IMR-90 (cell line): Measurements from ENCODE around the gene STAP2. TPM values are rescaled to one million over a fixed set of nuclear protein-coding genes. Genes with fewer than 3 reads are reported as not detected.
A peak's percentile ranks its signal among the peaks of the same experiment; 100 is the strongest.

Experiments used
- ATAC-seq: fragments of 200-7000 bp; cut with Tn5 transposase; 2 replicates; pipeline ENCODE4 v1.9.1; 2020; ENCODE audit warnings: low read depth, mild to moderate bottlenecking, moderate library complexity
- BruUV-seq: library from RNA; stranded (reverse); fragments of 400-500 nt; replicated peaks from 2 replicates; lab custom pipeline; 2021; lab: Mats Ljungman, UMichigan
- CTCF ChIA-PET: fragments of 300-600 bp; formaldehyde crosslinking; extraction: SDS; loops from one replicate; lab custom pipeline; 2021; ENCODE audit warnings: antibody characterized with exemption; lab: Yijun Ruan, JAX
- POLR2A ChIA-PET: fragments of 300-600 bp; sonication (Branson Sonifier 250); formaldehyde crosslinking; loops from one replicate; lab custom pipeline; 2022; ENCODE audit warnings: antibody characterized with exemption; ENCODE audit not compliant: unreplicated experiment; lab: Charles Lee
- DNase-seq: peaks from one replicate; pipeline ENCODE4 v3.0.0; 2013
- H2AFZ ChIP-seq: replicated peaks from 2 replicates; pipeline ENCODE3; 2013; ENCODE audit warnings: low read length, mild to moderate bottlenecking; ENCODE audit not compliant: poor library complexity
- H2AK5ac ChIP-seq: 2 replicates; pipeline ENCODE4 v1.6.1; 2013; ENCODE audit warnings: low read depth, low read length, inconsistent platforms
- H2AK9ac ChIP-seq: replicated peaks from 2 replicates; pipeline ENCODE3; 2013; ENCODE audit warnings: mild to moderate bottlenecking, low read depth, low read length, moderate library complexity; ENCODE audit not compliant: poor library complexity
- H2BK120ac ChIP-seq: 2 replicates; pipeline ENCODE4 v1.6.1; 2013; ENCODE audit warnings: low read depth, low read length, inconsistent platforms
- H2BK15ac ChIP-seq: 3 replicates; pipeline ENCODE4 v1.6.1; 2013; ENCODE audit warnings: low read depth, low read length, inconsistent platforms
- H2BK20ac ChIP-seq: 2 replicates; pipeline ENCODE4 v1.6.1; 2013; ENCODE audit warnings: low read depth, mild to moderate bottlenecking, inconsistent platforms, low read length, moderate library complexity
- H2BK5ac ChIP-seq: 2 replicates; pipeline ENCODE4 v1.6.1; 2013; ENCODE audit warnings: mild to moderate bottlenecking, low read depth, low read length, inconsistent platforms; ENCODE audit not compliant: poor library complexity, severe bottlenecking
- H3K14ac ChIP-seq: replicated peaks from 2 replicates; pipeline ENCODE4 v1.6.1; 2013; ENCODE audit warnings: low read depth, low read length, inconsistent platforms
- H3K18ac ChIP-seq: 2 replicates; pipeline ENCODE4 v1.6.1; 2013; ENCODE audit warnings: low read depth, low read length, control low read depth
- H3K23ac ChIP-seq: 2 replicates; pipeline ENCODE4 v1.6.1; 2013; ENCODE audit warnings: low read depth, low read length, inconsistent platforms
- H3K27ac ChIP-seq: 2 replicates; pipeline ENCODE4 v1.5.1; 2013; ENCODE audit warnings: mild to moderate bottlenecking, control low read depth, low read length; ENCODE audit not compliant: insufficient read depth
- H3K27me3 ChIP-seq: 2 replicates; pipeline ENCODE4 v1.6.1; 2013; ENCODE audit warnings: low read length; ENCODE audit not compliant: control insufficient read depth, insufficient read depth
- H3K36me3 ChIP-seq: 2 replicates; pipeline ENCODE4 v1.6.1; 2013; ENCODE audit warnings: low read length, mixed read lengths; ENCODE audit not compliant: control insufficient read depth, insufficient read depth
- H3K4ac ChIP-seq: 2 replicates; pipeline ENCODE4 v1.6.1; 2013; ENCODE audit warnings: low read depth, low read length, inconsistent platforms
- H3K4me1 ChIP-seq: 2 replicates; pipeline ENCODE4 v1.6.1; 2013; ENCODE audit warnings: low read length, mixed read lengths; ENCODE audit not compliant: control insufficient read depth, insufficient read depth
- H3K4me2 ChIP-seq: 2 replicates; pipeline ENCODE4 v1.6.1; 2013; ENCODE audit warnings: low read depth, mild to moderate bottlenecking, control low read depth, low read length, moderate library complexity
- H3K4me3 ChIP-seq: 2 replicates; pipeline ENCODE4 v1.5.1; 2013; ENCODE audit warnings: low read depth, mild to moderate bottlenecking, control low read depth, low read length, moderate library complexity; ENCODE audit not compliant: insufficient read depth
- H3K56ac ChIP-seq: 2 replicates; pipeline ENCODE4 v1.6.1; 2013; ENCODE audit warnings: low read length, inconsistent platforms; ENCODE audit not compliant: insufficient read depth; ENCODE audit errors: extremely low read depth
- H3K79me1 ChIP-seq, 2 experiments: 2 replicates each; pipeline ENCODE4 v1.6.1; 2013; ENCODE audit warnings: low read length in 2 of 2, inconsistent platforms in 1 of 2, low read depth in 1 of 2
- H3K9ac ChIP-seq: 2 replicates; pipeline ENCODE4 v1.6.1; 2013; ENCODE audit warnings: low read depth, low read length, control low read depth
- H3K9me1 ChIP-seq: 2 replicates; pipeline ENCODE4 v1.6.1; 2013; ENCODE audit warnings: low read length, inconsistent platforms; ENCODE audit not compliant: insufficient read depth
- H3K9me3 ChIP-seq: 2 replicates; pipeline ENCODE4 v1.6.1; 2013; ENCODE audit warnings: low read length; ENCODE audit not compliant: control insufficient read depth, insufficient read depth
- H4K20me1 ChIP-seq: 2 replicates; pipeline ENCODE4 v1.6.1; 2013; ENCODE audit warnings: low read length, inconsistent platforms; ENCODE audit not compliant: insufficient read depth
- H4K5ac ChIP-seq: 2 replicates; pipeline ENCODE4 v1.6.1; 2013; ENCODE audit warnings: mild to moderate bottlenecking, low read depth, low read length, control low read depth
- H4K8ac ChIP-seq, 2 experiments: 2 replicates each; pipeline ENCODE4 v1.6.1; 2013; ENCODE audit warnings: low read depth in 2 of 2, low read length in 2 of 2, control low read depth in 1 of 2, inconsistent platforms in 1 of 2
- H4K91ac ChIP-seq: 2 replicates; pipeline ENCODE4 v1.6.1; 2013; ENCODE audit warnings: low read depth, low read length, inconsistent platforms; ENCODE audit not compliant: insufficient read depth
- BHLHE40 ChIP-seq: fragments of 150-350 bp; IDR thresholded peaks from 2 replicates; pipeline ENCODE4 v1.6.1; 2016; ENCODE audit warnings: mild to moderate bottlenecking, low read depth, low read length
- CEBPB ChIP-seq: IDR thresholded peaks from 2 replicates; pipeline ENCODE4 v1.6.1; 2012; ENCODE audit warnings: low read depth, low read length, improper control_type of control experiment
- CTCF ChIP-seq: conservative IDR thresholded peaks from 2 replicates; pipeline ENCODE4 v1.5.1; 2012; ENCODE audit warnings: mild to moderate bottlenecking, low read depth, low read length, improper control_type of control experiment
- ELK1 ChIP-seq: fragments of 150-350 bp; IDR thresholded peaks from 2 replicates; pipeline ENCODE4 v1.6.1; 2016; ENCODE audit warnings: low read depth, mild to moderate bottlenecking, low read length, moderate library complexity, borderline replicate concordance
- MAZ ChIP-seq: IDR thresholded peaks from 2 replicates; pipeline ENCODE4 v1.6.1; 2012; ENCODE audit warnings: low read depth, mild to moderate bottlenecking, low read length, improper control_type of control experiment, moderate library complexity, borderline replicate concordance
- NFE2L2 ChIP-seq: fragments of 150-350 bp; IDR thresholded peaks from 2 replicates; pipeline ENCODE4 v1.6.1; 2016; ENCODE audit warnings: low read depth, mild to moderate bottlenecking, low read length
- RCOR1 ChIP-seq: IDR thresholded peaks from 2 replicates; pipeline ENCODE4 v1.6.1; 2012; ENCODE audit warnings: mild to moderate bottlenecking, low read length, improper control_type of control experiment; ENCODE audit not compliant: insufficient replicate concordance
- RFX5 ChIP-seq: IDR thresholded peaks from 2 replicates; pipeline ENCODE4 v1.8.0; 2012; ENCODE audit warnings: low read depth, mild to moderate bottlenecking, low read length, moderate library complexity
- USF2 ChIP-seq: fragments of 150-350 bp; IDR thresholded peaks from 2 replicates; pipeline ENCODE4 v1.6.1; 2017; ENCODE audit warnings: mild to moderate bottlenecking, antibody characterized with exemption, low read length, low read depth
- WGBS, 2 experiments: methylation state at CpG; one replicate each; pipeline versions ENCODE4 v1.1.5 to v1.1.7; 2013; ENCODE audit warnings: missing lambda C conversion rate in 2 of 2; ENCODE audit not compliant: insufficient read length in 1 of 2; ENCODE audit errors: extremely low coverage in 2 of 2; 5-methylcytosine and 5-hydroxymethylcytosine counted together
- dilution Hi-C: fragments of 300-500 bp; cut with HindIII; formaldehyde crosslinking; loops from one replicate; pipeline ENCODE4 v1.14.3; 2018; ENCODE audit warnings: low sequenced_read_pairs; ENCODE audit not compliant: unreplicated experiment
- in situ Hi-C: fragments of 300-500 bp; cut with MboI; formaldehyde crosslinking; loops from 3 replicates; pipeline ENCODE4 v1.14.3; 2019; ENCODE audit warnings: low sequenced_read_pairs, inconsistent platforms, mixed read lengths
- intact Hi-C: fragments of 100-400 bp; cut with micrococcal nuclease; formaldehyde crosslinking; loops from 2 replicates; pipeline ENCODE4 v1.10.0; 2022
- polyA plus RNA-seq, 3 experiments: library from polyadenylated mRNA; depleted of rRNA; stranded (reverse); fragments of >200 nt; gene quantifications; 2 replicates each; pipeline ENCODE4 v1.2.3, GENCODE V29; 2012; ENCODE audit warnings: low replicate concordance in 1 of 3
- total RNA-seq: library from RNA; depleted of rRNA; stranded (reverse); fragments of >200 nt; gene quantifications from 2 replicates; pipeline ENCODE4 v1.2.3, GENCODE V29; 2012

Gene STAP2
- total and polyA plus RNA-seq, 2 of the 4 experiments (the other 2 are of a cell fraction), result 1.3 to 3.4 TPM

GRCh38 chr19:4304538-4305256 is 33.9 kb downstream of the STAP2 start, which contains the start of gene FSD1:
Gene FSD1, plus strand, starts transcription at chr19:4304598. Its CDS starts 149 bp downstream, at chr19:4304747.
- no TSS peak for BruUV-seq
- H2BK15ac ChIP-seq, result no peak within 1 kb of the TSS
- H4K5ac ChIP-seq, result no peak within 1 kb of the TSS
- no peak within 1 kb of the TSS for H3K23ac ChIP-seq
- H3K9me3 ChIP-seq, result no peaks in the 10 kb centered on the region
- H4K20me1 ChIP-seq, result no peaks in the 10 kb centered on the region
- in situ Hi-C loops, result no loop called here
- H3K27me3 ChIP-seq, result no peaks in the 10 kb centered on the region
- no peak within 1 kb of the TSS for H2BK120ac ChIP-seq
- H2BK5ac ChIP-seq, result no peak within 1 kb of the TSS
- no peak within 1 kb of the TSS for H3K14ac ChIP-seq
- H4K8ac ChIP-seq, result peak within 1 kb of the TSS; percentile 12 to 84; a peak in 3 of 4 replicates
- H3K4me1 ChIP-seq, result no peaks in the 10 kb centered on the region
- H3K9ac ChIP-seq, result no peak within 1 kb of the TSS
- no peak within 1 kb of the TSS; the same call in 1 of the 2 replicates for H3K56ac ChIP-seq
- H3K4me2 ChIP-seq, result peak within 1 kb of the TSS; percentile 70
- no peak within 1 kb of the TSS for H4K91ac ChIP-seq
- H3K4ac ChIP-seq, result no peak within 1 kb of the TSS
- H3K4me3 ChIP-seq, result peak within 1 kb of the TSS; percentile 47
- H3K79me1 ChIP-seq, result peaks cover 0 to 3% of the 10 kb centered on the region in 2 experiments; a peak in 1 of 4 replicates
- no peak within 1 kb of the TSS for H2AK5ac ChIP-seq
- peaks cover 6% of the 10 kb centered on the region; the same call in 1 of the 2 replicates for H3K9me1 ChIP-seq
- no peak within 1 kb of the TSS for H3K18ac ChIP-seq
- ChIA-PET POLR2A (interaction anchor here (0.6 kb wide), 1 partner anchor 30 kb away, joined by 4 read pairs; no protein-coding TSS in a partner anchor), CTCF (no interaction called here)
- DNase-seq (peak; percentile 40), ATAC-seq (peak; percentile 99)
- 5% methylated on average over 10 of the region's 63 CpGs; no CpG with 5 or more reads in 1 of the 2 experiments for WGBS, 2 experiments
- dilution Hi-C loops, result no loop called here
- TF ChIP-seq USF2 (no peak), BHLHE40 (no peak; the same call in 1 of the 2 replicates), CTCF (no peak), NFE2L2 (no peak), ELK1 (no peak), MAZ (0 out of 2 replicates have a peak, but pooled peaks have one; percentile 33), RCOR1 (no peak), RFX5 (no peak), CEBPB (no peak)
- intact Hi-C loops, result no loop called here
- H2BK20ac ChIP-seq, result no peak within 1 kb of the TSS
- H2AFZ ChIP-seq, result peak within 1 kb of the TSS; percentile 79
- H2AK9ac ChIP-seq, result peak within 1 kb of the TSS; percentile 52
- H3K36me3 ChIP-seq, result peaks cover 2% of the 10 kb centered on the region; the same call in 1 of the 2 replicates
- H3K27ac ChIP-seq, result no peak within 1 kb of the TSS; the same call in 1 of the 2 replicates
